ENCODE measurements around the gene R3HDM2. TPM values are rescaled to one million over a fixed set of nuclear protein-coding genes. Genes with fewer than 3 reads are reported as not detected.
A peak's percentile ranks its signal among the peaks of the same experiment; 100 is the strongest.

The R3HDM2 gene
- total and polyA plus RNA-seq, 2 of the 13 experiments (the other 11 are each of a cell fraction or from before 2014, with no cell fraction given), result 11.1 to 23.5 TPM

DNA sequence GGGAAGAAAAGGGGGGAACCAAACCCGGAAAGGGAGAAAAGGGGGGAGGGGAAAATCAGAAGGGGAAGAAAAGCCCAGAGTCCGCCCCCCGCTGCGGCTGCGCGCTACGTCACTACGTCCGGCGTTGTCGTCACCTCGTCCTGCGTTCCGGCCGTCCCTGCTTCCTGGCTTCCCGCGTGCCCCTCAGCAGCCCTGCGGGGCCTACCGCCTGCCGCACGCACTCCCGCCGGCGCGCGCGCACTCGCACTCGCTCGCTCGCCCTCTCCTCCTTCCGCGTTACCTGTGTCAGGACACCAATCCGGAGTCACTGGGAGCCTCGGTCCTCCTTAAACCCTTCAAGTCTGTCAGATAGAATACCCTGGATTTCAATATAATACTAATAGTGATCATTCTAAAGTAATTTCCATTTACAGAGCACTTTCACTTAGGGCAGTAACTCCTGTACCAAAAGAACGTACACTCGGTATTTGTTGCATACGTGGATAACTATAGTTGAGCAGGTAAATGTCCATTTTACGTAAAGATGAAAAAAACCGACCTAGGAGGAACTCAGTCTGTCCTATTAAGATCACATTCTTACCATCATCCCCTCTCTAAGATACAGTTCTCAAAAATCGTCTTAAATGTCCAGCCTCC lies at the start of gene R3HDM2 (continued):
- TF ChIP-seq, protein P1, sequence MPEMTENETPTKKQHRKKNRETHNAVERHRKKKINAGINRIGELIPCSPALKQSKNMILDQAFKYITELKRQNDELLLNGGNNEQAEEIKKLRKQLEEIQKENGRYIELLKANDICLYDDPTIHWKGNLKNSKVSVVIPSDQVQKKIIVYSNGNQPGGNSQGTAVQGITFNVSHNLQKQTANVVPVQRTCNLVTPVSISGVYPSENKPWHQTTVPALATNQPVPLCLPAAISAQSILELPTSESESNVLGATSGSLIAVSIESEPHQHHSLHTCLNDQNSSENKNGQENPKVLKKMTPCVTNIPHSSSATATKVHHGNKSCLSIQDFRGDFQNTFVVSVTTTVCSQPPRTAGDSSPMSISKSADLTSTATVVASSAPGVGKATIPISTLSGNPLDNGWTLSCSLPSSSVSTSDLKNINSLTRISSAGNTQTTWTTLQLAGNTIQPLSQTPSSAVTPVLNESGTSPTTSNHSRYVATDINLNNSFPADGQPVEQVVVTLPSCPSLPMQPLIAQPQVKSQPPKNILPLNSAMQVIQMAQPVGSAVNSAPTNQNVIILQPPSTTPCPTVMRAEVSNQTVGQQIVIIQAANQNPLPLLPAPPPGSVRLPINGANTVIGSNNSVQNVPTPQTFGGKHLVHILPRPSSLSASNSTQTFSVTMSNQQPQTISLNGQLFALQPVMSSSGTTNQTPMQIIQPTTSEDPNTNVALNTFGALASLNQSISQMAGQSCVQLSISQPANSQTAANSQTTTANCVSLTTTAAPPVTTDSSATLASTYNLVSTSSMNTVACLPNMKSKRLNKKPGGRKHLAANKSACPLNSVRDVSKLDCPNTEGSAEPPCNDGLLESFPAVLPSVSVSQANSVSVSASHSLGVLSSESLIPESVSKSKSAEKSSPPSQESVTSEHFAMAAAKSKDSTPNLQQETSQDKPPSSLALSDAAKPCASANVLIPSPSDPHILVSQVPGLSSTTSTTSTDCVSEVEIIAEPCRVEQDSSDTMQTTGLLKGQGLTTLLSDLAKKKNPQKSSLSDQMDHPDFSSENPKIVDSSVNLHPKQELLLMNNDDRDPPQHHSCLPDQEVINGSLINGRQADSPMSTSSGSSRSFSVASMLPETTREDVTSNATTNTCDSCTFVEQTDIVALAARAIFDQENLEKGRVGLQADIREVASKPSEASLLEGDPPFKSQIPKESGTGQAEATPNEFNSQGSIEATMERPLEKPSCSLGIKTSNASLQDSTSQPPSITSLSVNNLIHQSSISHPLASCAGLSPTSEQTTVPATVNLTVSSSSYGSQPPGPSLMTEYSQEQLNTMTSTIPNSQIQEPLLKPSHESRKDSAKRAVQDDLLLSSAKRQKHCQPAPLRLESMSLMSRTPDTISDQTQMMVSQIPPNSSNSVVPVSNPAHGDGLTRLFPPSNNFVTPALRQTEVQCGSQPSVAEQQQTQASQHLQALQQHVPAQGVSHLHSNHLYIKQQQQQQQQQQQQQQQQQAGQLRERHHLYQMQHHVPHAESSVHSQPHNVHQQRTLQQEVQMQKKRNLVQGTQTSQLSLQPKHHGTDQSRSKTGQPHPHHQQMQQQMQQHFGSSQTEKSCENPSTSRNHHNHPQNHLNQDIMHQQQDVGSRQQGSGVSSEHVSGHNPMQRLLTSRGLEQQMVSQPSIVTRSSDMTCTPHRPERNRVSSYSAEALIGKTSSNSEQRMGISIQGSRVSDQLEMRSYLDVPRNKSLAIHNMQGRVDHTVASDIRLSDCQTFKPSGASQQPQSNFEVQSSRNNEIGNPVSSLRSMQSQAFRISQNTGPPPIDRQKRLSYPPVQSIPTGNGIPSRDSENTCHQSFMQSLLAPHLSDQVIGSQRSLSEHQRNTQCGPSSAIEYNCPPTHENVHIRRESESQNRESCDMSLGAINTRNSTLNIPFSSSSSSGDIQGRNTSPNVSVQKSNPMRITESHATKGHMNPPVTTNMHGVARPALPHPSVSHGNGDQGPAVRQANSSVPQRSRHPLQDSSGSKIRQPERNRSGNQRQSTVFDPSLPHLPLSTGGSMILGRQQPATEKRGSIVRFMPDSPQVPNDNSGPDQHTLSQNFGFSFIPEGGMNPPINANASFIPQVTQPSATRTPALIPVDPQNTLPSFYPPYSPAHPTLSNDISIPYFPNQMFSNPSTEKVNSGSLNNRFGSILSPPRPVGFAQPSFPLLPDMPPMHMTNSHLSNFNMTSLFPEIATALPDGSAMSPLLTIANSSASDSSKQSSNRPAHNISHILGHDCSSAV (CRISPR knock-in tag; IDR thresholded peaks at IDR 0.05; ENCODE audit: borderline replicate concordance), result no peak
- TF ChIP-seq SP5 (CRISPR knock-in tag; IDR thresholded peaks at IDR 0.05; ENCODE audit: borderline replicate concordance, low read depth) (no peak), ARHGAP35 (CRISPR knock-in tag; IDR thresholded peaks at IDR 0.05; ENCODE audit: borderline replicate concordance) (no peak), IRX3 (CRISPR knock-in tag; IDR thresholded peaks at IDR 0.05; ENCODE audit: borderline replicate concordance, low read depth) (no peak), ZKSCAN8 (CRISPR knock-in tag; IDR thresholded peaks at IDR 0.05; ENCODE audit: borderline replicate concordance) (no peak), ZNF274 (CRISPR knock-in tag; IDR thresholded peaks at IDR 0.05) (peak; percentile 82), ZNF10 (CRISPR knock-in tag; IDR thresholded peaks at IDR 0.05; ENCODE audit: borderline replicate concordance, low read depth) (no peak), MTA1 (CRISPR knock-in tag; IDR thresholded peaks at IDR 0.05; ENCODE audit: borderline replicate concordance) (no peak), EED (CRISPR knock-in tag; IDR thresholded peaks at IDR 0.05) (no peak; the same call in 1 of the 2 replicates), ZNF713 (CRISPR knock-in tag; IDR thresholded peaks at IDR 0.05) (0 out of 2 replicates have a peak, but pooled peaks have one; percentile 34), ZNF24 (IDR thresholded peaks at IDR 0.05) (no peak), ZNF543 (CRISPR knock-in tag; IDR thresholded peaks at IDR 0.05) (no peak)
- TF ChIP-seq, protein P2, sequence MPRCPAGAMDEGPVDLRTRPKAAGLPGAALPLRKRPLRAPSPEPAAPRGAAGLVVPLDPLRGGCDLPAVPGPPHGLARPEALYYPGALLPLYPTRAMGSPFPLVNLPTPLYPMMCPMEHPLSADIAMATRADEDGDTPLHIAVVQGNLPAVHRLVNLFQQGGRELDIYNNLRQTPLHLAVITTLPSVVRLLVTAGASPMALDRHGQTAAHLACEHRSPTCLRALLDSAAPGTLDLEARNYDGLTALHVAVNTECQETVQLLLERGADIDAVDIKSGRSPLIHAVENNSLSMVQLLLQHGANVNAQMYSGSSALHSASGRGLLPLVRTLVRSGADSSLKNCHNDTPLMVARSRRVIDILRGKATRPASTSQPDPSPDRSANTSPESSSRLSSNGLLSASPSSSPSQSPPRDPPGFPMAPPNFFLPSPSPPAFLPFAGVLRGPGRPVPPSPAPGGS (CRISPR knock-in tag; IDR thresholded peaks at IDR 0.05), result no peak
- TF ChIP-seq, protein P3, sequence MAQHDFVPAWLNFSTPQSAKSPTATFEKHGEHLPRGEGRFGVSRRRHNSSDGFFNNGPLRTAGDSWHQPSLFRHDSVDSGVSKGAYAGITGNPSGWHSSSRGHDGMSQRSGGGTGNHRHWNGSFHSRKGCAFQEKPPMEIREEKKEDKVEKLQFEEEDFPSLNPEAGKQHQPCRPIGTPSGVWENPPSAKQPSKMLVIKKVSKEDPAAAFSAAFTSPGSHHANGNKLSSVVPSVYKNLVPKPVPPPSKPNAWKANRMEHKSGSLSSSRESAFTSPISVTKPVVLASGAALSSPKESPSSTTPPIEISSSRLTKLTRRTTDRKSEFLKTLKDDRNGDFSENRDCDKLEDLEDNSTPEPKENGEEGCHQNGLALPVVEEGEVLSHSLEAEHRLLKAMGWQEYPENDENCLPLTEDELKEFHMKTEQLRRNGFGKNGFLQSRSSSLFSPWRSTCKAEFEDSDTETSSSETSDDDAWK (CRISPR knock-in tag; IDR thresholded peaks at IDR 0.05), result no peak
- TF ChIP-seq, protein P4, sequence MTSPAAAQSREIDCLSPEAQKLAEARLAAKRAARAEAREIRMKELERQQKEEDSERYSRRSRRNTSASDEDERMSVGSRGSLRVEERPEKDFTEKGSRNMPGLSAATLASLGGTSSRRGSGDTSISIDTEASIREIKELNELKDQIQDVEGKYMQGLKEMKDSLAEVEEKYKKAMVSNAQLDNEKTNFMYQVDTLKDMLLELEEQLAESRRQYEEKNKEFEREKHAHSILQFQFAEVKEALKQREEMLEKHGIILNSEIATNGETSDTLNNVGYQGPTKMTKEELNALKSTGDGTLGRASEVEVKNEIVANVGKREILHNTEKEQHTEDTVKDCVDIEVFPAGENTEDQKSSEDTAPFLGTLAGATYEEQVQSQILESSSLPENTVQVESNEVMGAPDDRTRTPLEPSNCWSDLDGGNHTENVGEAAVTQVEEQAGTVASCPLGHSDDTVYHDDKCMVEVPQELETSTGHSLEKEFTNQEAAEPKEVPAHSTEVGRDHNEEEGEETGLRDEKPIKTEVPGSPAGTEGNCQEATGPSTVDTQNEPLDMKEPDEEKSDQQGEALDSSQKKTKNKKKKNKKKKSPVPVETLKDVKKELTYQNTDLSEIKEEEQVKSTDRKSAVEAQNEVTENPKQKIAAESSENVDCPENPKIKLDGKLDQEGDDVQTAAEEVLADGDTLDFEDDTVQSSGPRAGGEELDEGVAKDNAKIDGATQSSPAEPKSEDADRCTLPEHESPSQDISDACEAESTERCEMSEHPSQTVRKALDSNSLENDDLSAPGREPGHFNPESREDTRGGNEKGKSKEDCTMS (CRISPR knock-in tag; conservative IDR thresholded peaks at IDR 0.05), result no peak
